HG03442 (cell line): ENCODE data around the gene TMTC2.

Experiments
- ATAC-seq: cut with Tn5 transposase; IDR thresholded peaks from one replicate; pipeline ENCODE4 v1.9.1; 2021; ENCODE audit warnings: mild to moderate bottlenecking, moderate library complexity; ENCODE audit not compliant: unreplicated experiment

TMTC2 gene

GRCh38 chr12:83052890-83053541 lies 366.3 kb downstream of the TMTC2 start:
- ATAC-seq = no peak

GRCh38 chr12:83057436-83057835 lies 370.7 kb downstream of the TMTC2 start:
- no peak for ATAC-seq

- no peak for ATAC-seq
Measured at GRCh38 chr12:83059107-83059506, 372.4 kb downstream of the TMTC2 start.

- no peak for ATAC-seq
Measured at GRCh38 chr12:83065562-83065961, 378.9 kb downstream of the TMTC2 start.

GRCh38 chr12:83067981-83068380 lies 381.3 kb downstream of the TMTC2 start:
- no peak for ATAC-seq

- ATAC-seq = no peak
Measured at GRCh38 chr12:83074358-83074894, 387.7 kb downstream of the TMTC2 start.

- ATAC-seq = no peak
Measured at GRCh38 chr12:83075471-83075870, 388.8 kb downstream of the TMTC2 start.

- no peak for ATAC-seq
Measured at GRCh38 chr12:83077041-83077440, 390.3 kb downstream of the TMTC2 start.

GRCh38 chr12:83082690-83083276 lies 396.1 kb downstream of the TMTC2 start:
- ATAC-seq = no peak

GRCh38 chr12:83083616-83084015 lies 396.9 kb downstream of the TMTC2 start:
- no peak for ATAC-seq

- no peak for ATAC-seq
Measured at GRCh38 chr12:83084516-83085234, 398.0 kb downstream of the TMTC2 start.

- no peak for ATAC-seq
Measured at GRCh38 chr12:83086023-83086422, 399.3 kb downstream of the TMTC2 start.

GRCh38 chr12:83089575-83089974 lies 402.9 kb downstream of the TMTC2 start:
- no peak for ATAC-seq

- ATAC-seq = no peak
Measured at GRCh38 chr12:83092129-83092528, 405.4 kb downstream of the TMTC2 start.

- no peak for ATAC-seq
Measured at GRCh38 chr12:83092606-83093005, 405.9 kb downstream of the TMTC2 start.

- no peak for ATAC-seq
Measured at GRCh38 chr12:83093426-83093825, 406.7 kb downstream of the TMTC2 start.

- ATAC-seq = no peak
Measured at GRCh38 chr12:83097643-83098342, 411.1 kb downstream of the TMTC2 start.

- no peak for ATAC-seq
Measured at GRCh38 chr12:83099436-83099835, 412.7 kb downstream of the TMTC2 start.

GRCh38 chr12:83102499-83102898 lies 415.8 kb downstream of the TMTC2 start:
- no peak for ATAC-seq

GRCh38 chr12:83106873-83107272 lies 420.2 kb downstream of the TMTC2 start:
- ATAC-seq = no peak

GRCh38 chr12:83110424-83110823 lies 423.7 kb downstream of the TMTC2 start:
- ATAC-seq = no peak
